HFFc6 (cell line): ENCODE results near the gene LOC101059915.
"Not testable (repeated sequence)": the region's sequence is repeated elsewhere in the genome, so short reads cannot be mapped to it uniquely, and the experiment has no call there.

Experiments used
- DNase-seq: peaks from one replicate; pipeline ENCODE4 v3.0.0-alpha.2; 2018
- H3K27ac Mint-ChIP-seq: 2 replicates; pipeline ENCODE4 v1.8.0; 2020; ENCODE audit warnings: mild to moderate bottlenecking, mixed read lengths
- H3K27me3 Mint-ChIP-seq: 2 replicates; pipeline ENCODE4 v1.8.0; 2021; ENCODE audit warnings: mild to moderate bottlenecking, moderate library complexity, mixed read lengths; ENCODE audit not compliant: insufficient read depth
- H3K36me3 Mint-ChIP-seq: 2 replicates; pipeline ENCODE4 v1.8.0; 2021; ENCODE audit warnings: low read depth, mixed read lengths
- H3K4me1 Mint-ChIP-seq: 2 replicates; pipeline ENCODE4 v1.8.0; 2020; ENCODE audit warnings: low read depth, mixed read lengths
- H3K4me3 Mint-ChIP-seq: 2 replicates; pipeline ENCODE4 v1.8.0; 2020; ENCODE audit warnings: mild to moderate bottlenecking, moderate library complexity, mixed read lengths
- H3K9me3 Mint-ChIP-seq: 2 replicates; pipeline ENCODE4 v1.8.0; 2020; ENCODE audit warnings: mild to moderate bottlenecking, mixed read lengths
- CTCF ChIP-seq: fragments of 200-600 bp; sonication (generic); IDR thresholded peaks from 2 replicates; pipeline ENCODE4 v1.5.0; 2021; ENCODE audit warnings: antibody characterized with exemption, mild to moderate bottlenecking

LOC101059915 gene

GRCh38 chrX:71669492-71669891 lies 2.1 kb downstream of the LOC101059915 start:
- no peak for DNase-seq
- Mint-ChIP-seq H3K9me3 (no peaks in the 10 kb centered on the region), H3K36me3 (no peaks in the 10 kb centered on the region)

GRCh38 chrX:71669947-71670346 lies 2.6 kb downstream of the LOC101059915 start:
- H3K36me3 Mint-ChIP-seq, H3K27me3 Mint-ChIP-seq, H3K27ac Mint-ChIP-seq, H3K4me3 Mint-ChIP-seq, H3K4me1 Mint-ChIP-seq, DNase-seq, H3K9me3 Mint-ChIP-seq: not testable (repeated sequence)
- peak; percentile 56 for TF ChIP-seq CTCF

More at GRCh38 chrX:71669492-71669891, 2.1 kb downstream of the LOC101059915 start:
- no peak overlapping the region for H3K4me3 Mint-ChIP-seq
- no peaks in the 10 kb centered on the region for H3K4me1 Mint-ChIP-seq
- no peak for TF ChIP-seq CTCF
- peaks cover 2% of the 10 kb centered on the region for H3K27me3 Mint-ChIP-seq
- no peak overlapping the region for H3K27ac Mint-ChIP-seq

GRCh38 chrX:71671043-71671780 lies 3.9 kb downstream of the LOC101059915 start:
- Mint-ChIP-seq H3K36me3 (no peaks in the 10 kb centered on the region), H3K27ac (no peak overlapping the region), H3K9me3 (no peaks in the 10 kb centered on the region), H3K4me3 (no peak overlapping the region), H3K4me1 (no peaks in the 10 kb centered on the region), H3K27me3 (peaks cover 2% of the 10 kb centered on the region)
- no peak for TF ChIP-seq CTCF
- DNase-seq: no peak

GRCh38 chrX:71671938-71672337 lies 4.6 kb downstream of the LOC101059915 start:
- H3K4me3 Mint-ChIP-seq: no peak overlapping the region
- H3K36me3 Mint-ChIP-seq: no peaks in the 10 kb centered on the region
- H3K9me3 Mint-ChIP-seq: no peaks in the 10 kb centered on the region
- H3K4me1 Mint-ChIP-seq: no peaks in the 10 kb centered on the region
- DNase-seq: no peak
- no peak for TF ChIP-seq CTCF
- peaks cover 2% of the 10 kb centered on the region for H3K27me3 Mint-ChIP-seq
- no peak overlapping the region for H3K27ac Mint-ChIP-seq

- not testable (repeated sequence) for H3K9me3 Mint-ChIP-seq, DNase-seq, H3K27ac Mint-ChIP-seq, H3K4me3 Mint-ChIP-seq, H3K36me3 Mint-ChIP-seq, H3K27me3 Mint-ChIP-seq, H3K4me1 Mint-ChIP-seq
These were observed 8.3 kb downstream of the LOC101059915 start for GRCh38 chrX:71675636-71676035.

- H3K9me3 Mint-ChIP-seq, DNase-seq, H3K27me3 Mint-ChIP-seq, H3K27ac Mint-ChIP-seq, H3K4me1 Mint-ChIP-seq, H3K4me3 Mint-ChIP-seq, H3K36me3 Mint-ChIP-seq: not testable (repeated sequence)
These were observed 8.9 kb downstream of the LOC101059915 start for GRCh38 chrX:71676068-71676795.

- not testable (repeated sequence) for H3K9me3 Mint-ChIP-seq, DNase-seq, H3K36me3 Mint-ChIP-seq, H3K4me1 Mint-ChIP-seq, H3K27ac Mint-ChIP-seq, H3K4me3 Mint-ChIP-seq
- peaks cover 13% of the 10 kb centered on the region for H3K27me3 Mint-ChIP-seq
These were observed 9.8 kb downstream of the LOC101059915 start for GRCh38 chrX:71677195-71677594.
